Measurements from ENCODE around the gene GPR150. TPM values are rescaled to one million over a fixed set of nuclear protein-coding genes. Genes with fewer than 3 reads are reported as not detected.

The GPR150 gene
- total and polyA plus RNA-seq, 2 of the 13 experiments (the other 11 are each of a cell fraction or from before 2014, with no cell fraction given) = 0.03 TPM; not detected in 1

GRCh38 chr5:95646569-95647431, 26.9 kb downstream of the GPR150 start, which contains the start of gene RFESD (continued):
- no peak for TF ChIP-seq ZNF710 (CRISPR knock-in tag; IDR thresholded peaks at IDR 0.05; ENCODE audit: borderline replicate concordance)
- peak; percentile 89 for TF ChIP-seq ZNF501 (CRISPR knock-in tag; IDR thresholded peaks at IDR 0.05)
- no peak for TF ChIP-seq SNRNP70 (IDR thresholded peaks at IDR 0.05; ENCODE audit: low read depth, low read length)
- TF ChIP-seq JARID2 (CRISPR knock-in tag; IDR thresholded peaks at IDR 0.05; ENCODE audit: insufficient replicate concordance) = peak; percentile 87
- no peak for TF ChIP-seq ZFP82 (CRISPR knock-in tag; IDR thresholded peaks at IDR 0.05; ENCODE audit: borderline replicate concordance)
- TF ChIP-seq SP1 (IDR thresholded peaks at IDR 0.05) = no peak
- TF ChIP-seq SP1 (CRISPR knock-in tag; IDR thresholded peaks at IDR 0.05) = peak; percentile 94
- TF ChIP-seq ZSCAN31 (CRISPR knock-in tag; IDR thresholded peaks at IDR 0.05; ENCODE audit: low read depth) = peak; percentile 91
- peak; percentile 26; the same call in 1 of the 2 replicates for TF ChIP-seq HMGXB3 (CRISPR knock-in tag; IDR thresholded peaks at IDR 0.05; ENCODE audit: borderline replicate concordance)
- peak; percentile 57; the same call in 1 of the 2 replicates for TF ChIP-seq THAP9 (CRISPR knock-in tag; IDR thresholded peaks at IDR 0.05; ENCODE audit: borderline replicate concordance)
- peak; percentile 48; the same call in 1 of the 2 replicates for TF ChIP-seq TOE1 (CRISPR knock-in tag; IDR thresholded peaks at IDR 0.05)
- TF ChIP-seq ZNF263 (CRISPR knock-in tag; IDR thresholded peaks at IDR 0.05) = 0 out of 2 replicates have a peak, but pooled peaks have one; percentile 9
- TF ChIP-seq ZNF589 (CRISPR knock-in tag; conservative IDR thresholded peaks at IDR 0.05) = 0 out of 2 replicates have a peak, but pooled peaks have one; percentile 46
- TF ChIP-seq ZNF792 (CRISPR knock-in tag; IDR thresholded peaks at IDR 0.05) = 0 out of 2 replicates have a peak, but pooled peaks have one; percentile 80
- TF ChIP-seq MYPOP (CRISPR knock-in tag; IDR thresholded peaks at IDR 0.05) = peak; percentile 98
- TF ChIP-seq ZNF337 (CRISPR knock-in tag; IDR thresholded peaks at IDR 0.05; ENCODE audit: borderline replicate concordance, low read depth) = peak; percentile 74; the same call in 1 of the 2 replicates
- peak; percentile 83; the same call in 1 of the 2 replicates for TF ChIP-seq NAIF1 (CRISPR knock-in tag; IDR thresholded peaks at IDR 0.05; ENCODE audit: borderline replicate concordance)
- TF ChIP-seq SALL1 (CRISPR knock-in tag; IDR thresholded peaks at IDR 0.05) = peak; percentile 96
